Hepatocyte (in vitro differentiated cells): ENCODE data around the gene GALNT17.

ENCODE experiments used
- EZH2 ChIP-seq: fragments of 200-600 bp; sonication (generic); IDR thresholded peaks from 2 replicates; pipeline ENCODE4 v1.6.1; 2016; ENCODE audit warnings: antibody characterized with exemption, mild to moderate bottlenecking, borderline replicate concordance
- EZH2phosphoT487 ChIP-seq: fragments of 200-600 bp; sonication (generic); IDR thresholded peaks from one replicate; pipeline ENCODE4 v1.6.1; 2018; ENCODE audit warnings: antibody characterized with exemption, mild to moderate bottlenecking, low read depth, moderate library complexity; ENCODE audit not compliant: unreplicated experiment, severe bottlenecking
- TF ChIP-seq, protein P1 (sequence below): fragments of 200-600 bp; sonication (generic); IDR thresholded peaks from 2 replicates; pipeline ENCODE4 v1.5.1; 2016; ENCODE audit warnings: antibody characterized with exemption, mild to moderate bottlenecking; ENCODE audit not compliant: poor library complexity

DNA sequence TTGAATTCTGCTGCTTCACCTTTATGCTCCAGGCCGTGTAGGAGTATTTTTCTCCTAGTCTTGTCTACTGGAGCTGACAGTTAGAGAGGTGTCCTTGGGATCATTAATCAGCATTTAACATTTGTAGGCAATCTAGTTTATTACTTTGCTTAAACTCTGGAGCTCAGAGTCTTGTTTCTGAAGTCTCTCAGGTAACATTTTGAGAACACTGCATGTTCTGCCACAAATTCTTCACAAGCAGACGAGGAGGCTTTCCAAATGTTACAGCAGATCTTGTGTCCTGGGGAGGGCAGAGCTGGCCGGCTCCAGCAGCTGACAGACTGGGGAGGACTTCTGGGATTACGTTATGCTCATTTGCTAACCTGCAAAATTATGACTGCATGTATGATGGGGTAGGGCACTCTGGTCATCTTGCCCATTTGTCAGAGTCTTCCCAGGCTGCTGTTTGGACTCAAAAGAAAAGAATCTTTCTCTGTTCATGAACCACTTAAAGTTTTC lies 50.5 kb downstream of the GALNT17 start:
- no peak for TF ChIP-seq EZH2
- TF ChIP-seq, protein P1, sequence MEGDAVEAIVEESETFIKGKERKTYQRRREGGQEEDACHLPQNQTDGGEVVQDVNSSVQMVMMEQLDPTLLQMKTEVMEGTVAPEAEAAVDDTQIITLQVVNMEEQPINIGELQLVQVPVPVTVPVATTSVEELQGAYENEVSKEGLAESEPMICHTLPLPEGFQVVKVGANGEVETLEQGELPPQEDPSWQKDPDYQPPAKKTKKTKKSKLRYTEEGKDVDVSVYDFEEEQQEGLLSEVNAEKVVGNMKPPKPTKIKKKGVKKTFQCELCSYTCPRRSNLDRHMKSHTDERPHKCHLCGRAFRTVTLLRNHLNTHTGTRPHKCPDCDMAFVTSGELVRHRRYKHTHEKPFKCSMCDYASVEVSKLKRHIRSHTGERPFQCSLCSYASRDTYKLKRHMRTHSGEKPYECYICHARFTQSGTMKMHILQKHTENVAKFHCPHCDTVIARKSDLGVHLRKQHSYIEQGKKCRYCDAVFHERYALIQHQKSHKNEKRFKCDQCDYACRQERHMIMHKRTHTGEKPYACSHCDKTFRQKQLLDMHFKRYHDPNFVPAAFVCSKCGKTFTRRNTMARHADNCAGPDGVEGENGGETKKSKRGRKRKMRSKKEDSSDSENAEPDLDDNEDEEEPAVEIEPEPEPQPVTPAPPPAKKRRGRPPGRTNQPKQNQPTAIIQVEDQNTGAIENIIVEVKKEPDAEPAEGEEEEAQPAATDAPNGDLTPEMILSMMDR, result no peak
- TF ChIP-seq EZH2phosphoT487, result no peak
